GM19035 (cell line): ENCODE data around the gene SLC7A14.

Source experiments
- ATAC-seq: cut with Tn5 transposase; IDR thresholded peaks from one replicate; pipeline ENCODE4 v1.9.1; 2021; ENCODE audit not compliant: unreplicated experiment

SLC7A14 gene

DNA sequence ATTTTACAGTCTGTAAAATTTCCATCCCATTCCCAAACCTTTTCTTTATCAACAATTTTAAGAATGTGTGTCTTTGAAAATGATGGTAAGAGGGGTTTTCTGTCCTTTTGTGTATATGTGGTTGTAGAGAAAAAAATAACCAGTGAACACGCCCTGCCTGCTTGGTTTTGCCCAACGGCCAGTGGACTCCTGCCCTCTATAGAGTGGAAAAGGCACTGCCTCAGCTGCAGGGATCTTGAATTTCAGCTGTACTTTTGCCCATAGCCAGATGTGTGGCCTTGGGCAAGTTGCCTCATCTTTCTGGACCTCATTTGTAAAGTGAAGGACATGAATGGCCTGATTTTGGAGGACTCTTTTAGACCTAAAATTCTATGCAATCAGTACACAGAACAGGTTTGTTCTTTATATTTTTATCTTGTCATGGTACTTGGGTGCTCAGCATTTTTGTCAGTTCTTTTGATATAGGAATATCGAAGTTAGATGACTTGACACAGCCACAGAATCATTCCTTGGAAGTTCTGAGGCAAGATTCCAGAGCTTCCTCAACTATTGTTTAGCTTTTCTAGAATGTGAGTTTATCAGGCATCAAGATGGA lies 86.2 kb downstream of the SLC7A14 start:
- no peak for ATAC-seq

DNA sequence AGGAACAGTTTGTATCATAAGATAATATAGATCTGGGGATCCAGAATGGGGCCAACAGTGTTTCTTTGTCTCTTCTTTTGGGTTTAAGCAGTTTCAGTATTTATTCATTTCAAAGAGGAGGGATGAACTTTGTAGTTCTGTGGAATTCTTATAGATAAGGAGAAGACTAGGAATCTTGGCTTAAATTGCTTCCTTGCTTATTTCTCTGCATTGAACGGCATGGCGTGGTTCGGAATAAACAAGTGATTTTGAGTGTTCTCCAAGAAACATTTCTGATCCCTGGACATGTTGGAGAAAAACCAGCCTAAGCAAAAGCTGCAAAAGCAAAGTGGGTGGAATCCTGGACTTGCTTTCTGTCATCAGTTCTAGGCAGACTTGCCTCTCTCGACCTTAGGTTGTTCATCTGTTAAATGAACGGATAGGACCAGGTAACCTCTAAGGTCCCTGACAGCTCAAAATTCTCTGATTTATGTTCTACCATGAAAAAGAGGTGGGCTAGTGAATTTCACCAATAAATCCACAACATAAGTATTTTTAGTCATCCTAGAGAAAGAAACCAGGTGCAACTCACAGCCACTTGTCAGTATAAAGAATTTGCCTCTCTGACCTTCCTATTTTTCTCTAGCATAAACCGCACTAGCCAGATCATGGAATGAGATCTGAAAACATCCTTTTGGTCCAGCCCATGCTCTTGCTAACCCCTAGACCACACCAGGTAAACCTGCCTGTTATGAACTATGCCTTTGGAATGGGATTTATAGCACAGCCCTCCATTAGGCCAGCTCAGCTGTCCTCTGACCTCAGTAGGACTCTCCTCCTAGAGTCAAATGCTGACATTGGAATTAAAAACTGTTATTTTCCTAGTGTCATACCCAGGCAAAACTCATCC lies 88.4 kb downstream of the SLC7A14 start:
- ATAC-seq = no peak

DNA sequence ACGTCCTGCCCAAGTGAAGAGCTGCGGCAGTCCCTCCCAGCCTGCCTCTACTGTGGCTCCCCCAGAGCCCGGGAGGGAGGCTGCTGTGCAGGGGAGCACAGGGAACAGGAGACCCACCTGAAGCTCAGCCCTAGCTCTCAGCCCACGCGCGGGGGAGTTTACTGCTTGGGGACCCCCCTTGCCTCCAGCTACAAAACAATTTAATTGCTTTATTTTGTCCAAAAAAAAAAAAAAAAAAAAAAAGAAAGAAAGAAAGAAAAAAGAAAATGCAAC lies 89.1 kb downstream of the SLC7A14 start:
- no peak for ATAC-seq

DNA sequence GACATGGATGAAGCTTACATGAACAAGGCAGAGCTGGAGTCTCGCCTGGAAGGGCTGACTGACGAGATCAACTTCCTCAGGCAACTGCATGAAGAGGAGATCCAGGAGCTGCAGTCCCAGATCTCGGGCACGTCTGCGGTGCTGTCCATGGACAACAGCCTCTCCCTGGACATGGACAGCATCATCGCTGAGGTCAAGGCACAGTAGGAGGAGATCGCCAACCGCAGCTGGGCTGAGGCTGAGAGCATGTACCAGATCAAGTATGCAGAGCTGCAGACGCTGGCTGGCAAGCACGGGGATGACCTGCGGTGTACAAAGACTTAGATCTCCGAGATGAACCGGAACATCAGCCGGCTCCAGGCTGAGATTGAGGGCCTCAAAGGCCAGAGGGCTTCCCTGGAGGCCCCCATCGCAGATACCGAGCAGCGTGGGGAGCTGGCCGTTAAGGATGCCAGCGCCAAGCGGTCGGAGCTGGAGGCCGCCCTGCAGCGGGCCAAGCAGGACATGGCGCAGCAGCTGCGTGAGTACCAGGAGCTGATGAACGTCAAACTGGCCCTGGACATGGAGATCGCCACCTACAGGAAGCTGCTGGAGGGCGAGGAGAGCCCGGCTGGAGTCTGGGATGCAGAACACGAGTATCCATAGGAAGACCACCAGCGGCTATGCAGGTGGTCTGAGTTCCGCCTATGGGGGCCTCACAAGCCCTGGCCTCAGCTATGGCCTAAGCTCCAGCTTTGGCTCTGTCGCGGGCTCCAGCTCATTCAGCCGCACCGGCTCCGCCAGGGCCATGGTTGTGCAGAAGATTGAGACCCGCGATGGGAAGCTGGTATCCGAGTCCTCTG lies 89.6 kb downstream of the SLC7A14 start:
- ATAC-seq = no peak

DNA sequence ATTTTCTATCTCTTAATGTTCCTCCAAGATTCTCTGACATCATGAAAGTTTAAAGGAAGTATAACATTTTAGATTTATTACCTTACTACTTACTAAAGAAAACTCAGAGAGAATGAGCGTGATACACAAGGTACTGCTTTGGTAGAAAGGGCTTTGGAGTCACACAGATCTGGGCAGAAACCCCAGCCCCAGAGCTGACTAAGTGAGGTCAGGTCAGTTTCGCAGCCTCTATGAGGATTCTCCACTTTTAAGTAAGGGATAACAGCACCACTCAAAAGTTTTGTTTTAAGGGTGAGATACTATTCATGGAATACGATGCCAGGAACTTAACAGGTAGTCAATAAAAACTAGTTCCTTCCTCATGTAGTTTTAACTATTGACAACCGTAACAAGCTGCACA lies 91.1 kb downstream of the SLC7A14 start:
- no peak for ATAC-seq

DNA sequence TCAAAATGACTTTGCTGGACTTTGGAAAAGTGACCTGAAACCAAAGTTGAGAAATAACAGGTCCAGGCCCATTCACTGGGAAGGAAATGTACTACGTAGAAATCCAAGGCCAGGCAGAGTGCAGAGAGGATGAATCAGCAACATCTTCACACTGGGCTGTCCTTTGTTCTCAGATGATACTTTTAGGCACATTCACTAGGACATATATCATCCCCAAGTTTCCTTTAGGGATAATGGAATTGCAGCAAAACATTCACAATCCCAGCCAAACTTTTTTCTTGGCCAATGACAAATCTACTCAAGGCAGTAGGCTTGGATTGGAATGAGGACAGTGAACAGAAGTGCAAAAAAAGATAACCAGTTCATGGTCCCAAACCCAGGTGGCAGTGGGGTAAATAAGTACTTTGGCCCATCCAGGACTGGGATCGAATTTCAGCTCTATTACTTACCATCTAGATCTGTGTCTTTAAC lies 92.1 kb downstream of the SLC7A14 start:
- ATAC-seq = no peak

DNA sequence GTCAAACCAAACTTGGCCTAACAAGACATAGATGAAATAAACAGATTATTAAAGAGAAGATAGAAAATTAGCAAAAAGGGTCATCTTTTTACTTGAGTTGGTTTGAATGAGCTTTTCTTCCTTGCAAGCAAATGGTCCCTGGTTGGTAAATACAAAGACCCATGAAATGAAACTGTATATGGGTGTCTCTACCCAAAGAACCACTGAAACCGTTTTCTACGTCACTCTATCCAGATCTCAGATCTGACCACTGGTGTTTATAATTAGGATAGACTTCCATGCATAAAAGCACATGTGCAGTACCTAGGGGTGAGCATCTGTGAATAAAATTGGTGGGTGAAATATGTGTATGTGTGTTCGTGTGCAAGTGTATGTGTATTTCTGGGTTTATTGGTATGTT lies 94.0 kb downstream of the SLC7A14 start:
- ATAC-seq = no peak

DNA sequence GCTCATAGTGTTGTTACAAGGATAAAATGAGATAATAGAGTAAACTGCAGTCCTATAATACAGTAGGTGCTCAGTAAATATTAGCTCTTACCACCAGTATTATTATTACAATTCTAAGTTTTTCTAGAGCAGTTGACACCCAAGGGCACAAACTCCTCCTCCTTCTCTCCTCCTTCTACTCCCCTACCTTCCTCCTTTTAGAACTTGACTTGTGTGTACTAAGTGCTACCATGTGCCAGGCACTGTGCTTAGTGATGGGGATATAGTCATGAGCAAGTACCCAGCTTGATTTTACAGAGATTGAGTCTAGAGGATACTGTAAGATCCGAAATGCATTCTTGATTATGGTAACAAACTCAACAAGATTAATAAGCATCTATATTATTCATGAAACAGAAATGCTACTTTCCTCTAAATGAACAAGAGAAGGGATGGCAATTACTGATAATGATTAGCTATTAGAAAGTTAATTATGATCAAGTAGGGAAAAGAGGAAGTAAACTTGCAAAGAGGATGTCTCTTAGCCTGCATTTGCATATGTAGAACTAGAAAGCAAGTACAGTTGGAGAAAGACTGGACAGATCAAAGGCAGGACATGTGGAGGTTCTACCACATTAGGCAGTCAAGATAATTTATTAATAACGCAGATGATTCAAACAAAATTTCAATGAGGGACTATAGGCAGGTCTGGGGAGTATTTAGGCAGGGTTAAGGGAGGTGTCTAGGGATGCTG lies 94.9 kb downstream of the SLC7A14 start:
- no peak for ATAC-seq

DNA sequence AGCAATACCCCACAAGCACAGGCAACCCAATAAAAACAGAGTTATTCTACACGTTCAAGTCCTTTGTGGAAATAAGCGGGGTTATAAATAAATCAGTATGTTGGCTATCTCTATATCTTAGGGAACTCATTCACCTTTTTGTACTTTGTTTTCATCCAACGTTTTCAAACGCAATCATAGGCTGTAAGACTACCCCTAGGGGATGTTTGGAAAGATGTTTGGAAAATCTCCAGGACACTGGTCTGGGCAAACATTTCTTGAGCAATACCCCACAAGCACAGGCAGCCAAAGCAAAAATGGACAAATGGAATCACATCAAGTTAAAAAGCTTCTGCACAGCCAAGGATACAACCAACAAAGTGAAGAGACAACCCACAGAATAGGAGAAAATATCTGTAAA lies 97.1 kb downstream of the SLC7A14 start:
- ATAC-seq = no peak

DNA sequence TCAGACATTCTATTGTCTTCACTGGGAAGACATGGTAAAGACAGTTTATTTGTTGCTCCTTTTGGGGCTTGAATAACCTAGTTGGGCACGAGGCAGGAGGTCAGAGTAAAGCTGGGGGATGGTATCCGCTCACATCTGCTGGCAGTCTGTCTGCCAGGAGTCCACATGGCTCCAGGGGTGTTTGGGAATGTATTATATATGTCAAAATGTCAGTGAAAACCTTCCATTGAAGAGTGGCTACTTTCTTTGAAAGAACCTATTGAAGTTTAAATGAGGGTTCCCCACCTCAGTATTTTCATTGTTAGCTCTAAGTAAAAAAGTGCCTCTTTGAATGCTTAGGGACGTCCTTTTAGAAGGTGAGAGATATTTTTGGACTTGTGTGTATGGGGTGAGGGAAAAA lies 98.8 kb downstream of the SLC7A14 start:
- ATAC-seq = no peak

DNA sequence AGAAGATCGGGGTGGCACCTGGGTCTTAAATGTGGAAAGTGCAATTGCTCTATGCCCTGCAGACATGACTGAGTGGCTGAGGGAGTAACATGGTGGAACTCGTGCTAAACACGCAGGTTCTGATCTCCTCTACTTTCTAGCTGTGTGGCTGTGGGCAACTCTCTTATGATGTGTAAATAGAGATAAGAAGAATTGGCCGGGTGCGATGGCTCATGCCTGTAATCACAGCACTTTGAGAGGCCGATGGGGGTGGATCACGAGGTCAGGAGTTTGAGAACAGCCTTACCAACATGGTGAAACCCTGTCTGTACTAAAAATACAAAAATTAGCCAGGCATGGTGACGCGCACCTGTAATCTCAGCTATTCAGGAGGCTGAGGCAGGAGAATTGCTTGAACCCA lies 99.5 kb downstream of the SLC7A14 start:
- no peak for ATAC-seq

DNA sequence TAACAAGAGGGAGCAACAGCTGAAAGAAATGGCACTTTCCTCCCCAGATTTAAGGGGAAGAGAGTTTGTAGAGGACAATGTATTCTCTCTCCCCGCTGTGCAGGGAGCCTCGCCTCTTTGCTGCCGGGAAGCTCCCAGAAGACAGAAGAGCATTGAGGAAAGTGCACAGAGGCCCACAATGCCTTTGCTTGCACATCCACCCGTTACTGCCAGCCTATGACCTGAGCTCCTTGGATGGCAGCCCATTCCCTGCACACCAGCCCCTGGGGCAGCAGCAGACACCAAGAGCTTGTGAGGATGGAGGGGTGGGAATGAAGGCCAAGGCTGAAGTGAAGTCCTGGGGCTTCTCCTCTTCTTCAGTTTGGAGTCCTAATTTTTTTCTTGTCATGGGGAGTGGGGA lies 100.2 kb downstream of the SLC7A14 start:
- ATAC-seq = no peak

DNA sequence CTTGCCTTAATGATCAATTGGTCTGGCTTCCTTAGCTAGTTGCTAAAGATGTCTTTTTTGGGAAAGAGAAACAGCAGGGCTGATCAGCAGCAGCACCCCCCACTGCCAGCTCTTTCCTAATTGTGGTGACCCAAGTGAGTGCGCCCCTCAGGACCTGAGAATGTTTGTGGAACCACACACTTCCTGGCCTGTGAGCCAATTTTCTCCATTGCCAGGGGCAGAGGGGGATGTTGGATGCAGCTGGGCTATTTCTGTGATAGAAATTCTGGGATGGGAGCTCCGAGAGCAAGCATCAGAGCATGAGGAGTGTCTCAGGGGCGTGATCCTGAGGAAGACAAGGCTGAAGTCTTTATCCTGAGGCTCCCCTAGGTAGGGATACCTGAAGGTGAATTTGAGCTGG lies 100.6 kb downstream of the SLC7A14 start:
- ATAC-seq = no peak

DNA sequence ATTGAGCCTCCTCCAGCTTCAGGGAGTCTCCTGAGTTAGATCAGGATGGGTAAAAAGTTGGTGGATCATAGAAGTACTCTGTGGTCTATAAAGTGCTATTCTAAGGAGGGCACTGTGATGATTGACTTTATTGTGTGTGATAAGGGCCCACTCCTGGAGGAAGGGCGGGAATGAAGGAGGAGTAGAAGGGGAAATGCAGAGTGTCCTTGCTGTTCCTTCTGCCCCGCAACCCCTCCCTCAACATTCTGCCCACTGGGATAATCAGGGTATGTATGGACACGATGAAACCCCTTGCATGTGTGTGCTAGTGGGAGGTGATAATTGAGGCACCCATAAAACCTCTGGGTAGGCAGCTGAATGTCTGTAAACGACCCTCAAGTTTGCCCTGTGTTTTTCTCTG lies 101.0 kb downstream of the SLC7A14 start:
- no peak for ATAC-seq

DNA sequence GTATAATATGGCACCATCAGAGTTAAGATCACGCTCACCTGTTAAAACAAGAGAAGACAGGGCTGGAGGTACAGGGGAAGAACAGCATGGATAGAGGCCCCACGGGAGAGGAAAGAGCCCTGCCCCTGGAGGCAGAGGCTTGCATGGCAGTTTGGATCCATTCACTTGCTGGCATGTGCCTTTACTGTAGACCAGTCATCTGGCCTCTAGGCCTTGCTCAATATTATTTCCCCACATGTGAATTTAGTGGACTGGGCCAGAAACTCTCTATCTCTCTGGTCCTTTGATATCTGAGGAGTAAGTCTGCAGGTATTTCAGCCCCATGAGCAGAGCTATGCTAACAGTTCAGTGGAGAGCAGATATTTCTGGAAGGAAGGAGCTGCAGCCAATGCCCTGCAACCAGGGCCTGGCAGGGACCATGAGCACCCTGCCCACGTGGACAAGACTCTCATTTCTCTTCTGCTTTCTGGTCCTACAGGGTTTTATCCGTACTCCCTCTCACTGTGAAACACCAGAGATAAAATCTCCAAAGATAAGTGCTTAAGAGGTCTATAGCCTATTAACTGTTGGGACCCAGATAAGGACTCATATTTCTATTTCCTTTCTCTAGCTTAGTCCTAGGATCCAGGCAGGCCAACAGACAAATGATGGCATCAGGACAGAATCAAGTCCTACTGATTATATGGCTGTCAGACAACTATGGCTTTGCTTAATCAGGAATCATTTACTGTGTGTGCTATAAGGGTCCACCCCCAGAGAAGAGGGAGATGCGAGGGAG lies 102.2 kb downstream of the SLC7A14 start:
- ATAC-seq = no peak

DNA sequence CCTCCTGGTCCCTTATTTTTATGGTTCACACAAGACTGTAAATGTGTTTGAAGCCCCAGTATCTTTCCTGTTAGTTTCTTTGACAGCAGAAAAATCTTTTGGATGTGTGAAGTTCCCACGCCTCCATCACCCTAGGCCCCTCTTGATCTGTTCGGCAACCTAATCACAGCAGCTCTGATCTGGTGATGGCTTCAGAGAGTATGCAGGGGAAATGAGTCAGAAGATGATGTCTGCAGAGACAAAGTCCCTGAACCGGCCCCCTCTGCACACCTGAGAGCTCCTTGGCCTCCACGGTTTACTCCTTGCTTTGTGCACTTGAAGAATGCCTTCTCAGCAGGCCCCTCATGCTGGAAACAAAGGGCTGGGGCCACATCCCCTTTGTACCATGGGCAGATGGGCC lies 103.7 kb downstream of the SLC7A14 start:
- no peak for ATAC-seq

DNA sequence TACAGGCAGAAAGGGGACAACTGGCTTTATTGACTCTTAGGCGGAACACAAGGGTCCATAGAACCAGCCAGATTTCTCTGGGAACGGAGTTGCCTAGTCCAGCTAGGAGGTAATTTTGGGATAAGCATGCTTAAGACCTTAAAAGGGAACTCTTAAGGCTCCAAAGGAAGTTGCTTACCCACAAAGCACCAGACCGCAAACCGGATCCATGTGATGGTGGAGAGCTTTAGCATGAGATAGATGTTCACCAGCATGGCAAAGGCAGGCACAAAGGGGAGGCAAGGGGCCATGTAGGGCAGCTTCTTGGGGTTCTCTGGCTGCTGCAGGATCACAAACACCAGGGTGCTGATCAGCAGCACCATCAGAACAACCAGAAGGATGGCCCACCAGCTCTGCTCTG lies 105.8 kb downstream of the SLC7A14 start:
- no peak for ATAC-seq

DNA sequence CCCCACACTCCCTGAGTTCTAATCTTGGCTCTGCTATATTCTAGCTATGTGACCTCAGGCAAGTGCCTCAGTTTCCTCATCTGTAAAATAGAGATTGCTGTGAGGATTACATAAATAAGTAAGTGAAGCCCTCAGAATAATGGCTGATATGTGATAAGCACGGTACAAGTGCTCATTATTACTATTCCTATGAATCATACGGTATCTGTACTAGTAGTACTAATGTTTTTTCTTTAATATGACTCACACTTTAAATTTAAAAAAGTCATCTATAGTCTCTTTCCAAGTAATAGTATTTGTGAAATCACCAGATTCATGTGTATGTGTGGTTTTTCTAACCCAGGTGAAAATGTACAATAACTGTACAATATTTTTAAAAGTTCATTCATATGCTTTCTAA lies 108.5 kb downstream of the SLC7A14 start:
- no peak for ATAC-seq

DNA sequence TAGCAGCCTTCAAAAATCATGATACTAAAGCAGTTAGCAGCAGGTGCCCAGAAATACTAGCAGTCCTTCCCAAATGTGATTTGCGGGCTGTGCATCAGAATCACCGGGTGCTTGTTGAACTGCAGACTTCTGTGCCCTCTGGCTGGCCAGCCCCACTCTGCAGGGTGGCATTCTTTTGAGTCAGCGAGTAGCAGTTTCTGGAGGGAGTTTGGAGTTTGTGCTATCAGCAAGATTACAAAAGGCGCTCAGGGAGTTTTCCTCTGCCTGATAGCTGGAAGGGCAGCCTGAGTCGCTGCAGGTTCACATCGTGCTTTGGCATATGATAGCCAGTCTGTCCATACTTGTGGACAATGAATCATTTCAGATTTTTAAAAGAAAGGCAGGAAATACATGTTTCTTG lies 109.6 kb downstream of the SLC7A14 start:
- ATAC-seq = no peak

DNA sequence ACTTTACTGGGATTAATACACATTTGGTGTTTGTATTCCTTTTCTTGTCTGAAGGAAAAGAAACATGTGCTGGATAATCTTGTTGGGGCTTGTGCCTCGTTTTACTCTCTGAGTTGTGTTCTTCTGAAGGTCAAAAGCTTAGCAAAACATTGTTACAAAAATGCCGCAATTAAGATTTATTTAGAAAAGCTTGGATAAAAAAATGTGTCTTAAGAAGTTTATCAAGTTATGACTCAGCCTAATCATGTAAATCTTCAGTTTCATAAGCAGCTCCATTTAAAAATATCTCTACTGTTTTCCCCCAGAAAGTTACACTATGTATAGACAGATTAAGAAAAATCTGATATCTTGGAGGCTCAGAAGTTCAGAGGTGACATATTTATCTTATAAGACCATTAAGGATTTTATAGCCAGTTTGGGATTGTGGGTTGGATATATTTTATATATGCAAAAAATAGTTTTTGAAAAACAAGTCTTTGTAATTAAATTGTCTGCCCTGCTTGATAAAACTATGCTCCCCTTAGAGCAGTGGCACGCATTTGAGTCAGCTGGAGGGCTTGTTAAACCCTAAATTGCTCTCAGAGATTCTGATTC lies 110.7 kb downstream of the SLC7A14 start:
- no peak for ATAC-seq
